GM23338 (cell line): ENCODE results near the gene SLC25A30. TPM values are rescaled to one million over a fixed set of nuclear protein-coding genes. Genes with fewer than 3 reads are reported as not detected.

Experiments used
- ATAC-seq: fragments of 200-7000 bp; cut with Tn5 transposase; 3 replicates; pipeline ENCODE4 v1.9.1; 2020
- DNase-seq: peaks from one replicate; pipeline ENCODE4 v3.0.0-alpha.2; 2015; ENCODE audit warnings: low spot score
- H2AFZ ChIP-seq: fragments of 200-600 bp; sonication (generic); 2 replicates; pipeline ENCODE4 v1.8.0; 2016; ENCODE audit warnings: antibody characterized with exemption, mild to moderate bottlenecking, moderate library complexity
- H3F3A ChIP-seq: fragments of 200-600 bp; sonication (generic); replicated peaks from 2 replicates; pipeline ENCODE4 v1.8.0; 2017; ENCODE audit warnings: antibody characterized with exemption, mixed run types, low read depth
- H3K27ac ChIP-seq: fragments of 200-600 bp; sonication (generic); 2 replicates; pipeline ENCODE4 v1.6.1; 2016; ENCODE audit warnings: low read depth
- H3K27me3 ChIP-seq: fragments of 200-600 bp; sonication (generic); 2 replicates; pipeline ENCODE4 v1.8.0; 2016; ENCODE audit warnings: mild to moderate bottlenecking, mixed run types, moderate library complexity; ENCODE audit not compliant: insufficient read depth
- H3K36me3 ChIP-seq: fragments of 200-600 bp; sonication (generic); 2 replicates; pipeline ENCODE4 v1.8.0; 2016; ENCODE audit warnings: mild to moderate bottlenecking; ENCODE audit not compliant: insufficient read depth
- H3K4me1 ChIP-seq: fragments of 200-600 bp; sonication (generic); 2 replicates; pipeline ENCODE4 v1.8.0; 2016; ENCODE audit warnings: mild to moderate bottlenecking, moderate library complexity; ENCODE audit not compliant: insufficient read depth
- H3K4me2 ChIP-seq: fragments of 200-600 bp; sonication (generic); 2 replicates; pipeline ENCODE4 v1.7.1; 2017; ENCODE audit warnings: mixed run types
- H3K4me3 ChIP-seq: fragments of 200-600 bp; sonication (generic); 2 replicates; pipeline ENCODE4 v1.6.1; 2016; ENCODE audit warnings: mixed run types
- H3K79me2 ChIP-seq: fragments of 200-600 bp; sonication (generic); replicated peaks from 2 replicates; pipeline ENCODE4 v1.8.0; 2017; ENCODE audit warnings: mild to moderate bottlenecking; ENCODE audit not compliant: insufficient read depth
- H3K9me2 ChIP-seq: fragments of 200-600 bp; sonication (generic); 2 replicates; pipeline ENCODE4 v1.8.0; 2017; ENCODE audit not compliant: insufficient read depth
- H4K20me1 ChIP-seq: fragments of 200-600 bp; sonication (generic); replicated peaks from 2 replicates; pipeline ENCODE4 v1.8.0; 2017; ENCODE audit warnings: mild to moderate bottlenecking; ENCODE audit not compliant: insufficient read depth
- H3K27ac Mint-ChIP-seq: 2 replicates; pipeline ENCODE4 v1.8.0; 2020; ENCODE audit warnings: inconsistent platforms, mild to moderate bottlenecking, moderate library complexity, mixed read lengths
- H3K27me3 Mint-ChIP-seq: 3 replicates; pipeline ENCODE4 v1.8.0; 2022; ENCODE audit warnings: low read depth, mild to moderate bottlenecking, moderate library complexity, mixed read lengths, inconsistent platforms; ENCODE audit not compliant: insufficient read depth, poor library complexity
- H3K36me3 Mint-ChIP-seq: 3 replicates; pipeline ENCODE4 v1.8.0; 2021; ENCODE audit warnings: low read depth, mild to moderate bottlenecking, inconsistent platforms, moderate library complexity, mixed read lengths
- H3K4me1 Mint-ChIP-seq: 3 replicates; pipeline ENCODE4 v1.8.0; 2020; ENCODE audit warnings: mild to moderate bottlenecking, inconsistent platforms, mixed read lengths
- H3K4me3 Mint-ChIP-seq: 3 replicates; pipeline ENCODE4 v1.8.0; 2021; ENCODE audit warnings: moderate library complexity, mild to moderate bottlenecking, inconsistent platforms, mixed read lengths
- H3K9me3 Mint-ChIP-seq: 3 replicates; pipeline ENCODE4 v1.8.0; 2020; ENCODE audit warnings: moderate library complexity, mild to moderate bottlenecking, inconsistent platforms, mixed read lengths
- CREB1 ChIP-seq: fragments of 250-450 bp; sonication (Bioruptor Pico); IDR thresholded peaks from 2 replicates; pipeline ENCODE4 v1.5.0; 2020; ENCODE audit warnings: low read depth, mild to moderate bottlenecking, moderate library complexity
- CTCF ChIP-seq, 2 experiments: fragments of 200-600 bp in 1 of 2; sonication (generic) in 1 of 2; conservative IDR thresholded peaks; 2 replicates each; pipeline versions ENCODE4 v1.5.1 to v1.6.1; 2016 to 2017; ENCODE audit warnings: antibody characterized with exemption in 2 of 2, low read depth in 2 of 2, mild to moderate bottlenecking in 2 of 2, moderate library complexity in 1 of 2
- ETS1 ChIP-seq: IDR thresholded peaks from 2 replicates; pipeline ENCODE4 v1.6.1; 2016; ENCODE audit warnings: antibody characterized with exemption
- EZH2 ChIP-seq: fragments of 200-600 bp; sonication (generic); IDR thresholded peaks from one replicate; pipeline ENCODE4 v1.8.0; 2017; ENCODE audit warnings: antibody characterized with exemption, mild to moderate bottlenecking, low read depth; ENCODE audit not compliant: unreplicated experiment
- EZH2phosphoT487 ChIP-seq: fragments of 200-600 bp; sonication (generic); IDR thresholded peaks from one replicate; pipeline ENCODE4 v1.8.1; 2018; ENCODE audit warnings: antibody characterized with exemption; ENCODE audit not compliant: unreplicated experiment
- JUNB ChIP-seq: IDR thresholded peaks from one replicate; pipeline ENCODE4 v1.6.1; 2016; ENCODE audit warnings: antibody characterized with exemption; ENCODE audit not compliant: unreplicated experiment
- NANOG ChIP-seq: IDR thresholded peaks from 2 replicates; pipeline ENCODE4 v1.6.1; 2016; ENCODE audit warnings: antibody characterized with exemption, borderline replicate concordance
- POLR2AphosphoS5 ChIP-seq: IDR thresholded peaks from 2 replicates; pipeline ENCODE4 v1.6.1; 2016; ENCODE audit warnings: antibody characterized with exemption, low read depth
- REST ChIP-seq: IDR thresholded peaks from one replicate; pipeline ENCODE4 v1.6.1; 2018; ENCODE audit warnings: antibody characterized with exemption; ENCODE audit not compliant: unreplicated experiment
- STAT1 ChIP-seq: IDR thresholded peaks from one replicate; pipeline ENCODE4 v1.6.1; 2016; ENCODE audit warnings: antibody characterized with exemption; ENCODE audit not compliant: unreplicated experiment
- ZNF114 ChIP-seq: fragments of 250-450 bp; sonication (Bioruptor Pico); IDR thresholded peaks from 2 replicates; pipeline ENCODE4 v1.5.0; 2020; ENCODE audit warnings: mild to moderate bottlenecking, moderate library complexity
- ZNF331 ChIP-seq: fragments of 250-450 bp; sonication (Bioruptor Pico); IDR thresholded peaks from 2 replicates; pipeline ENCODE4 v1.5.0; 2020; ENCODE audit warnings: low read depth, mild to moderate bottlenecking, moderate library complexity
- ZNF462 ChIP-seq: fragments of 250-450 bp; sonication (Bioruptor Pico); IDR thresholded peaks from 2 replicates; pipeline ENCODE4 v1.5.0; 2020; ENCODE audit warnings: mild to moderate bottlenecking, moderate library complexity
- polyA plus RNA-seq: library from polyadenylated mRNA; unstranded; fragments of >200 nt; fragmentation: Nextera tagmentation; extraction: Ambion mirVana; gene quantifications from 2 replicates; pipeline ENCODE4 v1.2.1, GENCODE V29; 2016
- total RNA-seq: library from RNA; depleted of rRNA; stranded (reverse); fragments of >200 nt; shearing (Covaris generic); gene quantifications from 2 replicates; pipeline ENCODE4 v1.2.3, GENCODE V29; 2014

Gene SLC25A30
- total and polyA plus RNA-seq, 2 experiments from 2014 or later, result 2.0 to 7.5 TPM

GRCh38 chr13:45373162-45373547 lies 45.0 kb downstream of the SLC25A30 start:
- no peak for TF ChIP-seq EZH2
- no peak for TF ChIP-seq ZNF462 (CRISPR knock-in tag)
- no peak for TF ChIP-seq CTCF (conservative IDR thresholded peaks at IDR 0.05; ENCODE audit: low read depth in 2 of 2)
- no peak for TF ChIP-seq REST
- TF ChIP-seq ZNF331 (CRISPR knock-in tag), result no peak
- TF ChIP-seq STAT1, result no peak
- TF ChIP-seq ZNF114 (CRISPR knock-in tag), result no peak
- no peak for TF ChIP-seq EZH2phosphoT487
- no peak for TF ChIP-seq CREB1 (CRISPR knock-in tag)
- TF ChIP-seq ETS1, result no peak
- no peak for TF ChIP-seq JUNB
- no peak for TF ChIP-seq POLR2AphosphoS5
- no peak for TF ChIP-seq NANOG
- H2AFZ ChIP-seq, result no peak overlapping the region
- no peaks in the 10 kb centered on the region for H3K79me2 ChIP-seq
- Mint-ChIP-seq H3K9me3 (no peaks in the 10 kb centered on the region), H3K36me3 (no peaks in the 10 kb centered on the region), H3K27me3 (peaks cover 13% of the 10 kb centered on the region), H3K4me1 (peaks cover 16% of the 10 kb centered on the region), H3K27ac (no peak overlapping the region), H3K4me3 (no peak overlapping the region)
- H3K4me3 ChIP-seq, result no peak overlapping the region
- no peaks in the 10 kb centered on the region for H3K27me3 ChIP-seq
- no peaks in the 10 kb centered on the region for H3K9me2 ChIP-seq
- H3K36me3 ChIP-seq, result no peaks in the 10 kb centered on the region
- DNase-seq (no peak), ATAC-seq (no peak)
- no peak overlapping the region for H3K27ac ChIP-seq
- H4K20me1 ChIP-seq, result no peaks in the 10 kb centered on the region
- peaks cover 10% of the 10 kb centered on the region for H3K4me1 ChIP-seq
- no peak overlapping the region for H3K4me2 ChIP-seq
- peaks cover 5% of the 10 kb centered on the region; the same call in 1 of the 2 replicates for H3F3A ChIP-seq
